CD4-positive, alpha-beta T cell (primary cell): ENCODE measurements around the gene BUB3. TPM values are rescaled to one million over a fixed set of nuclear protein-coding genes. Genes with fewer than 3 reads are reported as not detected.

Experiments
- ATAC-seq: fragments of 200-7000 bp; cut with Tn5 transposase; one replicate; pipeline ENCODE4 v1.10.0; 2022; ENCODE audit warnings: mild to moderate bottlenecking; ENCODE audit not compliant: poor library complexity
- CTCF ChIA-PET: fragments of 350-600 bp; sonication (Branson Sonifier 250); formaldehyde crosslinking; loops from one replicate; lab custom pipeline; 2021; ENCODE audit warnings: antibody characterized with exemption, inconsistent platforms; lab: Charles Lee
- POLR2A ChIA-PET: fragments of 350-600 bp; sonication (Branson Sonifier 250); formaldehyde crosslinking; loops from one replicate; lab custom pipeline; 2021; ENCODE audit warnings: antibody characterized with exemption, inconsistent platforms; lab: Charles Lee
- DNase-seq, 14 experiments: peaks; one replicate each; pipeline ENCODE4 v3.0.0-alpha.2; 2013 to 2020; ENCODE audit warnings: mixed read lengths in 2 of 14
- H3K27ac ChIP-seq, 2 donors: one replicate each; pipeline versions ENCODE4 v1.5.1 to v1.7.0; 2013; ENCODE audit warnings: low read length in 2 of 2, low read depth in 1 of 2, mild to moderate bottlenecking in 1 of 2
- H3K27me3 ChIP-seq, 2 experiments: 1 replicate in 1 of 2; 2 replicates in 1 of 2; pipeline versions ENCODE4 v1.6.1 to v1.7.0; 2013; ENCODE audit warnings: low read length in 2 of 2, control low read depth in 1 of 2, mild to moderate bottlenecking in 1 of 2, moderate library complexity in 1 of 2; ENCODE audit not compliant: insufficient read depth in 2 of 2, control insufficient read depth in 1 of 2
- H3K36me3 ChIP-seq: one replicate; pipeline ENCODE4 v1.6.1; 2013; ENCODE audit warnings: low read length, control low read depth; ENCODE audit not compliant: insufficient read depth
- H3K4me1 ChIP-seq: one replicate; pipeline ENCODE4 v1.6.1; 2013; ENCODE audit warnings: low read length, control low read depth; ENCODE audit not compliant: insufficient read depth
- H3K4me3 ChIP-seq: one replicate; pipeline ENCODE4 v1.5.1; 2013; ENCODE audit warnings: mild to moderate bottlenecking, low read length, moderate library complexity
- H3K9me3 ChIP-seq, 2 experiments: 1 replicate in 1 of 2; 2 replicates in 1 of 2; pipeline versions ENCODE4 v1.6.1 to v1.7.0; 2013; ENCODE audit warnings: low read length in 2 of 2, mild to moderate bottlenecking in 2 of 2, control low read depth in 1 of 2, moderate library complexity in 1 of 2; ENCODE audit not compliant: control insufficient read depth in 1 of 2, insufficient read depth in 1 of 2
- H3K27ac Mint-ChIP-seq: one replicate; pipeline ENCODE4 v1.8.0; 2020; ENCODE audit warnings: mixed read lengths
- H3K27me3 Mint-ChIP-seq: one replicate; pipeline ENCODE4 v1.8.0; 2021; ENCODE audit warnings: mixed read lengths
- H3K36me3 Mint-ChIP-seq: one replicate; pipeline ENCODE4 v1.8.0; 2021; ENCODE audit warnings: low read depth, mixed read lengths
- H3K4me1 Mint-ChIP-seq: one replicate; pipeline ENCODE4 v1.8.0; 2021; ENCODE audit warnings: low read depth, mixed read lengths
- H3K4me3 Mint-ChIP-seq: one replicate; pipeline ENCODE4 v1.8.0; 2020; ENCODE audit warnings: mild to moderate bottlenecking, mixed read lengths
- H3K9me3 Mint-ChIP-seq: one replicate; pipeline ENCODE4 v1.8.0; 2020; ENCODE audit warnings: mixed read lengths
- CTCF ChIP-seq: fragments of 200-600 bp; IDR thresholded peaks from one replicate; pipeline ENCODE4 v1.8.0; 2022; ENCODE audit warnings: antibody characterized with exemption, mild to moderate bottlenecking
- intact Hi-C, 2 experiments: fragments of 100-400 bp; cut with DNase I in 1 of 2; cut with micrococcal nuclease in 1 of 2; formaldehyde crosslinking; loops; one replicate each; pipeline versions ENCODE4 v1.15.1 to v1.9.0; 2023 to 2025; cut with DNase I, micrococcal nuclease
- total RNA-seq, 174 experiments: library from RNA in 2 of 174; stranded (reverse) in 2 of 174; gene quantifications; one replicate each; pipeline ENCODE4 v1.2.3 and lab custom pipeline; 2021 to 2026

Gene BUB3
- total RNA-seq, 2 experiments from 2014 or later: 167 to 178 TPM

DNA sequence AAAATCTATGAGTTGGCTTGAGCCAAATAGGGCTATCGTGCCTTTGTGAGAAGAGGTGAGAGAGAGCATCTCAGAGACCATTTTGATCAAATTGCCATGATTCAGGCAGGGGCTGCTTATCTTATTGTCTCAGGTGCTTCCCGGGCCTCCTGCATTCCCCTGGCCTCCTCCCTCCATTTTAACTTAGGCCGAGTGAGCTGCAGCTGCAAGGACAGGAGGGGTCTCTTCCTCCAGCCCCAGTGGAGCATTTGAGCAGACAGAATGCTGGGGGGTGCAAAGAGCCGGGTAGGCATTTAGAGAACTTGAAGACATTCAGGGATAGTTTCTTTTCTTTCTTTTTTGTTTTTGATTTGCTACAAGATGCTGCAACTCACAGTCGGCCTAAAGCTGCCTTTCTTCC lies 59.0 kb downstream of the BUB3 start:
- intact Hi-C loops: no loop called here
- H3K36me3 Mint-ChIP-seq: peaks cover 63% of the 10 kb centered on the region
- no peak overlapping the region for H3K27ac Mint-ChIP-seq
- no peaks in the 10 kb centered on the region for H3K27me3 ChIP-seq
- no peaks in the 10 kb centered on the region for H3K4me1 ChIP-seq
- ChIA-PET POLR2A (no interaction called here), CTCF (no interaction called here)
- no peak overlapping the region for H3K4me3 Mint-ChIP-seq
- TF ChIP-seq CTCF: no peak
- H3K9me3 Mint-ChIP-seq: peaks cover 9% of the 10 kb centered on the region
- DNase-seq: no peak
- no peak overlapping the region for H3K27ac ChIP-seq
- peaks cover 1 to 4% of the 10 kb centered on the region in 2 experiments for H3K9me3 ChIP-seq
- no peak overlapping the region for H3K4me3 ChIP-seq
- no peaks in the 10 kb centered on the region for H3K36me3 ChIP-seq
- no peak for ATAC-seq
- H3K4me1 Mint-ChIP-seq: no peaks in the 10 kb centered on the region
- no peaks in the 10 kb centered on the region for H3K27me3 Mint-ChIP-seq

Other genes with a start within 250 kb of the BUB3 start
- gene FAM24A, start 243.8 kb upstream of the BUB3 start, total RNA-seq: not detected
- 1 to 10 TPM; 2.3 to 2.5 TPM for gene C10orf88, start 200.2 kb upstream of the BUB3 start, total RNA-seq
- gene PSTK, start 174.0 kb upstream of the BUB3 start, total RNA-seq: 10 to 100 TPM; 16.1 to 18.6 TPM
- 10 to 100 TPM; 81.8 to 87.1 TPM for gene IKZF5, start 145.6 kb upstream of the BUB3 start, total RNA-seq
- 10 to 100 TPM; 16.6 to 17.9 TPM for gene ACADSB, start 145.4 kb upstream of the BUB3 start, total RNA-seq
- under 1 TPM in 1 of 2 experiments, not detected in 1; 0.34 TPM for gene HMX3, start 18.4 kb upstream of the BUB3 start, total RNA-seq
- not detected for gene HMX2, start 6.3 kb upstream of the BUB3 start, total RNA-seq